OCI-LY1 (cell line): ENCODE data around the gene IGFALS.

Experiments
- H2AFZ ChIP-seq: fragments of 200-600 bp; sonication (generic), shearing (Covaris generic); 2 replicates; pipeline ENCODE4 v1.6.0; 2014; ENCODE audit warnings: antibody characterized with exemption, mild to moderate bottlenecking, low read length
- H3F3A ChIP-seq: fragments of 200-600 bp; sonication (generic), shearing (Covaris generic); 2 replicates; pipeline ENCODE4 v1.6.0; 2014; ENCODE audit warnings: mild to moderate bottlenecking, antibody characterized with exemption, low read length, moderate library complexity; ENCODE audit not compliant: insufficient read depth
- H3K27ac ChIP-seq: fragments of 200-600 bp; sonication (generic); 2 replicates; pipeline ENCODE4 v1.5.1; 2014; ENCODE audit warnings: low read length, mixed run types, mild to moderate bottlenecking, low read depth; ENCODE audit not compliant: poor library complexity, severe bottlenecking
- H3K27me3 ChIP-seq: fragments of 200-600 bp; sonication (generic); 2 replicates; pipeline ENCODE4 v1.6.0; 2014; ENCODE audit warnings: antibody characterized with exemption, mild to moderate bottlenecking, low read length, moderate library complexity; ENCODE audit not compliant: insufficient read depth
- H3K36me3 ChIP-seq: fragments of 200-600 bp; sonication (generic); 2 replicates; pipeline ENCODE4 v1.6.1; 2014; ENCODE audit warnings: mild to moderate bottlenecking, antibody characterized with exemption, low read length, moderate library complexity, mixed read lengths; ENCODE audit not compliant: insufficient read depth
- H3K4me1 ChIP-seq: fragments of 200-600 bp; sonication (generic); 2 replicates; pipeline ENCODE4 v1.5.1; 2014; ENCODE audit warnings: mild to moderate bottlenecking, low read length, moderate library complexity; ENCODE audit not compliant: insufficient read depth, severe bottlenecking
- H3K4me2 ChIP-seq: fragments of 200-600 bp; sonication (generic), shearing (Covaris generic); 2 replicates; pipeline ENCODE4 v1.6.1; 2014; ENCODE audit warnings: low read length
- H3K4me3 ChIP-seq: fragments of 200-600 bp; sonication (generic); 2 replicates; pipeline ENCODE4 v1.5.1; 2014; ENCODE audit warnings: low read length, low read depth, mild to moderate bottlenecking, mixed read lengths; ENCODE audit not compliant: poor library complexity, severe bottlenecking
- H3K79me2 ChIP-seq: fragments of 200-600 bp; shearing (Covaris generic); 2 replicates; pipeline ENCODE4 v1.6.1; 2016; ENCODE audit warnings: mixed run types, low read length, mixed read lengths; ENCODE audit not compliant: insufficient read depth
- H3K9ac ChIP-seq: fragments of 200-600 bp; sonication (generic), shearing (Covaris generic); 2 replicates; pipeline ENCODE4 v1.6.1; 2014; ENCODE audit warnings: mild to moderate bottlenecking, low read length, mixed read lengths
- H3K9me2 ChIP-seq: fragments of 200-600 bp; sonication (generic), shearing (Covaris generic); 2 replicates; pipeline ENCODE4 v1.6.1; 2014; ENCODE audit warnings: low read depth, mild to moderate bottlenecking, low read length, mixed read lengths
- H3K9me3 ChIP-seq: fragments of 200-600 bp; shearing (Covaris generic); 2 replicates; pipeline ENCODE4 v1.6.1; 2014; ENCODE audit warnings: low read length, mixed read lengths
- H4K20me1 ChIP-seq: fragments of 200-600 bp; sonication (generic), shearing (Covaris generic); 2 replicates; pipeline ENCODE4 v1.6.0; 2016; ENCODE audit warnings: mild to moderate bottlenecking, low read length; ENCODE audit not compliant: insufficient read depth
- CTCF ChIP-seq: fragments of 200-600 bp; sonication (generic), shearing (Covaris generic); IDR thresholded peaks from 2 replicates; pipeline ENCODE4 v1.5.1; 2017; ENCODE audit warnings: mild to moderate bottlenecking, antibody characterized with exemption, low read length, moderate library complexity, mixed read lengths
- EZH2 ChIP-seq: fragments of 200-600 bp; sonication (generic), shearing (Covaris generic); IDR thresholded peaks from 2 replicates; pipeline ENCODE4 v1.8.0; 2017; ENCODE audit warnings: borderline replicate concordance, mixed run types, mild to moderate bottlenecking, antibody characterized with exemption, low read length, moderate library complexity, mixed read lengths

The IGFALS gene

GRCh38 chr16:1772362-1772907, 21.1 kb downstream of the IGFALS start, which contains the start of gene EME2:
Gene EME2 (plus strand): TSS chr16:1772810. CDS start chr16:1773228, 418 bp downstream.
- Histone ChIP-seq H3K27ac (peak within 1 kb of the TSS; percentile 83), H3K4me2 (peak within 1 kb of the TSS; percentile 91), H3K27me3 (no peaks in the 10 kb centered on the region), H3K9me3 (no peaks in the 10 kb centered on the region), H3K79me2 (0 out of 2 replicates have a peak, but pooled peaks cover 3% of the 10 kb centered on the region), H3K9ac (peak within 1 kb of the TSS; percentile 88), H2AFZ (no peak within 1 kb of the TSS), H3F3A (no peaks in the 10 kb centered on the region), H3K4me3 (peak within 1 kb of the TSS; percentile 85), H3K9me2 (no peaks in the 10 kb centered on the region), H4K20me1 (no peaks in the 10 kb centered on the region), H3K4me1 (peaks cover 22% of the 10 kb centered on the region), H3K36me3 (peaks cover 43% of the 10 kb centered on the region)
- TF ChIP-seq CTCF: no peak
- TF ChIP-seq EZH2: no peak

GRCh38 chr16:1771864-1772361, 21.6 kb downstream of the IGFALS start:
- Histone ChIP-seq H3K9ac (peak overlapping the region; percentile 88), H3K27me3 (no peaks in the 10 kb centered on the region), H3K27ac (peak overlapping the region; percentile 83), H3K79me2 (0 out of 2 replicates have a peak, but pooled peaks cover 3% of the 10 kb centered on the region), H3K9me3 (no peaks in the 10 kb centered on the region), H2AFZ (no peak overlapping the region), H4K20me1 (no peaks in the 10 kb centered on the region), H3F3A (no peaks in the 10 kb centered on the region), H3K4me2 (peak overlapping the region; percentile 91), H3K9me2 (no peaks in the 10 kb centered on the region), H3K36me3 (peaks cover 43% of the 10 kb centered on the region), H3K4me1 (peaks cover 22% of the 10 kb centered on the region), H3K4me3 (peak overlapping the region; percentile 85)
- TF ChIP-seq EZH2: no peak
- no peak for TF ChIP-seq CTCF

- TF ChIP-seq CTCF (no peak), EZH2 (no peak)
- no peaks in the 10 kb centered on the region for H3K9me3 ChIP-seq
- H3K9ac ChIP-seq: peak within 1 kb of the TSS; percentile 88
- H3F3A ChIP-seq: no peaks in the 10 kb centered on the region
- 0 out of 2 replicates have a peak, but pooled peaks cover 3% of the 10 kb centered on the region for H3K79me2 ChIP-seq
- peak within 1 kb of the TSS; percentile 85 for H3K4me3 ChIP-seq
- no peaks in the 10 kb centered on the region for H3K9me2 ChIP-seq
- peaks cover 42% of the 10 kb centered on the region for H3K36me3 ChIP-seq
- H3K4me2 ChIP-seq: peak within 1 kb of the TSS; percentile 91
- H2AFZ ChIP-seq: no peak within 1 kb of the TSS
- H3K27me3 ChIP-seq: no peaks in the 10 kb centered on the region
- H3K4me1 ChIP-seq: peaks cover 22% of the 10 kb centered on the region
- peak within 1 kb of the TSS; percentile 83 for H3K27ac ChIP-seq
- no peaks in the 10 kb centered on the region for H4K20me1 ChIP-seq
Observed at GRCh38 chr16:1771188-1771863, 22.2 kb downstream of the IGFALS start, which contains the start of gene NME3. Gene NME3 (minus strand): TSS chr16:1771543. CDS start chr16:1771534, 9 bp downstream.
